Nephron progenitor cell (in vitro differentiated cells): ENCODE data around the gene LHX2.

Experiments used
- DNase-seq: peaks from one replicate; pipeline ENCODE4 v3.0.0; 2021
- H3K27ac Mint-ChIP-seq: 2 replicates; pipeline ENCODE4 v1.8.0; 2021; ENCODE audit warnings: mild to moderate bottlenecking, moderate library complexity, mixed read lengths
- H3K27me3 Mint-ChIP-seq: 2 replicates; pipeline ENCODE4 v1.8.0; 2021; ENCODE audit warnings: mild to moderate bottlenecking, low read depth, mixed read lengths; ENCODE audit not compliant: poor library complexity
- H3K36me3 Mint-ChIP-seq: 2 replicates; pipeline ENCODE4 v1.8.0; 2021; ENCODE audit warnings: low read depth, mixed read lengths
- H3K4me1 Mint-ChIP-seq: 2 replicates; pipeline ENCODE4 v1.8.0; 2021; ENCODE audit warnings: mixed read lengths
- H3K4me3 Mint-ChIP-seq: 2 replicates; pipeline ENCODE4 v1.8.0; 2021; ENCODE audit warnings: mild to moderate bottlenecking, moderate library complexity, mixed read lengths
- H3K9me3 Mint-ChIP-seq: 2 replicates; pipeline ENCODE4 v1.8.0; 2021; ENCODE audit warnings: mild to moderate bottlenecking, moderate library complexity, mixed read lengths
- CTCF ChIP-seq: fragments of 200-600 bp; sonication (generic); IDR thresholded peaks from 2 replicates; pipeline ENCODE4 v1.5.0; 2021; ENCODE audit warnings: antibody characterized with exemption

The LHX2 gene

GRCh38 chr9:124038790-124039633, 27.4 kb downstream of the LHX2 start:
- Mint-ChIP-seq H3K4me1 (peaks cover 6% of the 10 kb centered on the region), H3K27me3 (peaks cover 73% of the 10 kb centered on the region), H3K36me3 (no peaks in the 10 kb centered on the region), H3K9me3 (no peaks in the 10 kb centered on the region), H3K27ac (no peak overlapping the region), H3K4me3 (no peak overlapping the region)
- TF ChIP-seq CTCF: no peak
- no peak for DNase-seq

GRCh38 chr9:124040186-124040931, 28.8 kb downstream of the LHX2 start:
- H3K9me3 Mint-ChIP-seq: no peaks in the 10 kb centered on the region
- H3K4me3 Mint-ChIP-seq: peak overlapping the region; percentile 41
- H3K4me1 Mint-ChIP-seq: peaks cover 6% of the 10 kb centered on the region
- DNase-seq: no peak
- TF ChIP-seq CTCF: no peak
- H3K36me3 Mint-ChIP-seq: no peaks in the 10 kb centered on the region
- no peak overlapping the region for H3K27ac Mint-ChIP-seq
- H3K27me3 Mint-ChIP-seq: peaks cover 76% of the 10 kb centered on the region

GRCh38 chr9:124040935-124041816, 29.6 kb downstream of the LHX2 start:
- Mint-ChIP-seq H3K9me3 (no peaks in the 10 kb centered on the region), H3K27me3 (peaks cover 78% of the 10 kb centered on the region), H3K36me3 (no peaks in the 10 kb centered on the region), H3K4me1 (peaks cover 6% of the 10 kb centered on the region), H3K4me3 (peak overlapping the region; percentile 41), H3K27ac (no peak overlapping the region)
- TF ChIP-seq CTCF: peak; percentile 90
- DNase-seq: peak; percentile 79

- Mint-ChIP-seq H3K4me1 (peaks cover 6% of the 10 kb centered on the region), H3K4me3 (peak overlapping the region; percentile 34), H3K27ac (no peak overlapping the region), H3K9me3 (no peaks in the 10 kb centered on the region), H3K36me3 (no peaks in the 10 kb centered on the region), H3K27me3 (peaks cover 77% of the 10 kb centered on the region)
- no peak for TF ChIP-seq CTCF
- DNase-seq: no peak
Measured at GRCh38 chr9:124041817-124042116, 30.2 kb downstream of the LHX2 start.

GRCh38 chr9:124042201-124042721, 30.7 kb downstream of the LHX2 start:
- H3K9me3 Mint-ChIP-seq: no peaks in the 10 kb centered on the region
- H3K27me3 Mint-ChIP-seq: peaks cover 79% of the 10 kb centered on the region
- H3K4me1 Mint-ChIP-seq: peaks cover 6% of the 10 kb centered on the region
- DNase-seq: no peak
- no peaks in the 10 kb centered on the region for H3K36me3 Mint-ChIP-seq
- no peak for TF ChIP-seq CTCF
- no peak overlapping the region for H3K27ac Mint-ChIP-seq
- no peak overlapping the region for H3K4me3 Mint-ChIP-seq
